MM.1S (cell line): ENCODE data around the gene ADAM30.
"Not testable (repeated sequence)": the region's sequence is repeated elsewhere in the genome, so short reads cannot be mapped to it uniquely, and the experiment has no call there.

Source experiments
- DNase-seq: peaks from one replicate; pipeline ENCODE4 v3.0.0-alpha.2; 2015
- H2AFZ ChIP-seq: fragments of 300-600 bp; sonication (generic); 2 replicates; pipeline ENCODE4 v1.6.0; 2016; ENCODE audit warnings: antibody characterized with exemption, low read length
- H3F3A ChIP-seq: fragments of 300-600 bp; sonication (generic); 2 replicates; pipeline ENCODE4 v1.6.1; 2016; ENCODE audit warnings: mild to moderate bottlenecking, antibody characterized with exemption, low read length, moderate library complexity, mixed read lengths; ENCODE audit not compliant: insufficient read depth
- H3K27ac ChIP-seq: fragments of 300-600 bp; sonication (generic); 2 replicates; pipeline ENCODE4 v1.5.1; 2016; ENCODE audit warnings: mild to moderate bottlenecking, low read length
- H3K27me3 ChIP-seq: fragments of 300-600 bp; sonication (generic); replicated peaks from 2 replicates; pipeline ENCODE4 v1.6.0; 2016; ENCODE audit warnings: low read length; ENCODE audit not compliant: insufficient read depth
- H3K36me3 ChIP-seq: fragments of 300-600 bp; sonication (generic); replicated peaks from 2 replicates; pipeline ENCODE4 v1.6.1; 2016; ENCODE audit warnings: mild to moderate bottlenecking, low read length, mixed read lengths; ENCODE audit not compliant: insufficient read depth
- H3K4me1 ChIP-seq: fragments of 300-600 bp; sonication (generic); 2 replicates; pipeline ENCODE4 v1.6.1; 2016; ENCODE audit warnings: low read length, mixed read lengths
- H3K4me2 ChIP-seq: fragments of 300-600 bp; sonication (generic); 2 replicates; pipeline ENCODE4 v1.6.0; 2016; ENCODE audit warnings: low read depth, low read length
- H3K4me3 ChIP-seq: fragments of 300-600 bp; sonication (generic); 2 replicates; pipeline ENCODE4 v1.5.1; 2016; ENCODE audit warnings: low read length, mixed read lengths
- H3K79me2 ChIP-seq: fragments of 300-600 bp; sonication (generic); 2 replicates; pipeline ENCODE4 v1.6.1; 2016; ENCODE audit warnings: mixed run types, low read length, mixed read lengths
- H3K9ac ChIP-seq: fragments of 300-600 bp; sonication (generic); 2 replicates; pipeline ENCODE4 v1.6.1; 2016; ENCODE audit warnings: low read length, mixed read lengths
- H3K9me2 ChIP-seq: fragments of 300-600 bp; sonication (generic); replicated peaks from 2 replicates; pipeline ENCODE4 v1.6.1; 2016; ENCODE audit warnings: mild to moderate bottlenecking, low read length, mixed read lengths; ENCODE audit not compliant: insufficient read depth
- H3K9me3 ChIP-seq: fragments of 300-600 bp; sonication (generic); replicated peaks from 2 replicates; pipeline ENCODE4 v1.6.1; 2016; ENCODE audit warnings: mild to moderate bottlenecking, low read length, mixed read lengths; ENCODE audit not compliant: insufficient read depth
- H4K20me1 ChIP-seq: fragments of 300-600 bp; sonication (generic); 2 replicates; pipeline ENCODE4 v1.6.1; 2016; ENCODE audit warnings: mild to moderate bottlenecking, low read length, moderate library complexity, mixed read lengths; ENCODE audit not compliant: insufficient read depth
- EZH2 ChIP-seq: fragments of 300-600 bp; sonication (generic); optimal IDR thresholded peaks from 2 replicates; pipeline ENCODE3; 2017; ENCODE audit warnings: low read depth, mild to moderate bottlenecking, antibody characterized with exemption, low read length, mixed read lengths
- EZH2phosphoT487 ChIP-seq: fragments of 300-600 bp; sonication (generic); IDR thresholded peaks from 2 replicates; pipeline ENCODE4 v1.6.1; 2018; ENCODE audit warnings: antibody characterized with exemption, low read length
- TF ChIP-seq, protein P1 (sequence below): fragments of 300-600 bp; sonication (generic); IDR thresholded peaks from 2 replicates; pipeline ENCODE4 v1.5.1; 2016; ENCODE audit warnings: antibody characterized with exemption, low read length, mixed read lengths

ADAM30 gene

DNA sequence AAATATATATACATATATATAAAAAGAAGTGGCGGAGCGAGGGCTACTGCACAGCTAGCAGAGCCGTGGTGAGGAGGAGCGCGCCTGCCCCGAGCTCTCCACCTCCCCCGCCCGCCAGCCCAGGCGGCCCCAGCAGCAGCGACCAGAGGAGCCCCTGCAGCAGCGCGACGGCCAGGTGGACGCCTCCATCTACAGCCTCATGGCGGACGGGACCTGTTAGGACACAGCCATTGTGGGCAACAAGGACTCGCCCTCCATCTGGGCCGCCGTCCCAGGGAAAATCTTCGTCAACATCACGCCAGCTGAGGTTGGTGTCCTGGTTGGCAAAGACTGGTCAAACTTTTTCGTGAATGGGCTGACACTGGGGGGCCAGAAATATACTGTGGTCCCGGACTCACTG, 43.2 kb downstream of the ADAM30 start:
- Histone ChIP-seq H3K4me2 (no peak overlapping the region), H3F3A (no peaks in the 10 kb centered on the region), H4K20me1 (no peaks in the 10 kb centered on the region), H3K4me3 (no peak overlapping the region), H3K27ac (no peak overlapping the region), H3K79me2 (no peaks in the 10 kb centered on the region), H3K27me3 (no peaks in the 10 kb centered on the region), H3K9ac (no peak overlapping the region), H3K4me1 (no peaks in the 10 kb centered on the region), H2AFZ (no peak overlapping the region), H3K9me3 (no peaks in the 10 kb centered on the region), H3K36me3 (no peaks in the 10 kb centered on the region), H3K9me2 (no peaks in the 10 kb centered on the region)
- TF ChIP-seq, protein P1, sequence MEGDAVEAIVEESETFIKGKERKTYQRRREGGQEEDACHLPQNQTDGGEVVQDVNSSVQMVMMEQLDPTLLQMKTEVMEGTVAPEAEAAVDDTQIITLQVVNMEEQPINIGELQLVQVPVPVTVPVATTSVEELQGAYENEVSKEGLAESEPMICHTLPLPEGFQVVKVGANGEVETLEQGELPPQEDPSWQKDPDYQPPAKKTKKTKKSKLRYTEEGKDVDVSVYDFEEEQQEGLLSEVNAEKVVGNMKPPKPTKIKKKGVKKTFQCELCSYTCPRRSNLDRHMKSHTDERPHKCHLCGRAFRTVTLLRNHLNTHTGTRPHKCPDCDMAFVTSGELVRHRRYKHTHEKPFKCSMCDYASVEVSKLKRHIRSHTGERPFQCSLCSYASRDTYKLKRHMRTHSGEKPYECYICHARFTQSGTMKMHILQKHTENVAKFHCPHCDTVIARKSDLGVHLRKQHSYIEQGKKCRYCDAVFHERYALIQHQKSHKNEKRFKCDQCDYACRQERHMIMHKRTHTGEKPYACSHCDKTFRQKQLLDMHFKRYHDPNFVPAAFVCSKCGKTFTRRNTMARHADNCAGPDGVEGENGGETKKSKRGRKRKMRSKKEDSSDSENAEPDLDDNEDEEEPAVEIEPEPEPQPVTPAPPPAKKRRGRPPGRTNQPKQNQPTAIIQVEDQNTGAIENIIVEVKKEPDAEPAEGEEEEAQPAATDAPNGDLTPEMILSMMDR = no peak
- TF ChIP-seq EZH2 (no peak), EZH2phosphoT487 (no peak)
- DNase-seq = no peak

DNA sequence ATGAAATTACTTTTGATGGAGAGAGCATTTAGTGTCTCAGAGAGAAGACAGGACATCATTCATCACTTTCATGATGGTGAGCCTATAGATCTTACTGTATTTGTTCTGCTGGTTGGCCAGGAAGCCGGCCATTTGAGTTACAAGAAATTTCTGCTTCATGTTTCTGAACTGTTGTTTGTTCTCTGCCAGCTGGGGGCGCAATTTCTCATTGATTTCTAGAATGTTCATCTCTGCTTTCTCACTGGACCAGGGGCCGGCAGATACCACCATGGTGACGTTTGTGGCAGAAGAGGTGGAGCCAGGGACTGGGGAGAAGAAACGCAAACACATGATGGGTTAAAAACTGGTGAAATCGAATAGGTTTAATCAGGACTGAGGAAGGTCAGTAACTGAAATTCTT, 52.1 kb downstream of the ADAM30 start:
- H3K4me1 ChIP-seq, H3K27ac ChIP-seq, H3K79me2 ChIP-seq, H3K9me2 ChIP-seq, H3K27me3 ChIP-seq, H3F3A ChIP-seq, H3K9ac ChIP-seq, H3K4me3 ChIP-seq, H3K4me2 ChIP-seq, H2AFZ ChIP-seq, H3K36me3 ChIP-seq, H3K9me3 ChIP-seq, H4K20me1 ChIP-seq, DNase-seq: not testable (repeated sequence)
